GM19023 (cell line): ENCODE measurements around the gene HDHD2.

Experiments used
- ATAC-seq: cut with Tn5 transposase; IDR thresholded peaks from one replicate; pipeline ENCODE4 v1.9.1; 2021; ENCODE audit warnings: mild to moderate bottlenecking, moderate library complexity; ENCODE audit not compliant: unreplicated experiment

Gene HDHD2

DNA sequence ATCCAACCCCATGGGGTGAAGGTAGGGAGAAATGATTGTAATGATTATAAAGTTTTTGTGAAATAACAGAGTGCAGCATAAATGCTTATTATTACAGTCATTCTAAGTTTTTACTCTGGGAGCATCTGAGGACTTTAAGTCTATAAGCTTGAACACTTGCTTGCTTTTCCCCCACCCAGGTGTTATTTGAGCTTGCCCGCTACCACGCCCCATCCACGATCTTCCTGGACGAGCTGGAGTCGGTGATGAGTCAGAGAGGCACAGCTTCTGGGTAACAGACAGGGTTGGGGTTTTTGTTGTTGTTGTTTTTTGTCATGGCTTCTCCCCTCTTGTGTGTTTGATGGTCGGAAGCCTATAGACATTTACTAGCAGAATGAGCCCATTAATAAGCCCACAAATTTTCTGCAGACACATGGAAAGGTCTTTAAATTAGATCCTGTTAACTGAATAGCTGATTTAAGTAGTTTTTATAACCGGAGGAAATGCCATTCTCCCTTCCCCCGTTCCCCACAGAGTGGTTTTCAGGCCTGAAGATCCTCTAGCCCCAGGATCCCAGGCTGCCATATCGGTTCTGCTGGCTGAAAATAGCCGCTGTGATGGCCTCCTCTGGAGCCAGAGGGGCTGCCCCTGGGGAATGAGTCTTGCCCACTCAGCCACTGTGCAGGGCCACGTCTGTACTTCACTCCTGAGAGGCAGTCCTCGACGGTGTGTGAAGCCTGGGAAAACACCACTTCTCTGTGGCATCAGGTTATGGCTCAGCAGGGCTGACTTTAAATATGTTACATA lies 75.0 kb downstream of the HDHD2 start:
- ATAC-seq, result no peak

- ATAC-seq, result no peak
Observed at GRCh38 chr18:47067648-47068047, 82.7 kb downstream of the HDHD2 start.

DNA sequence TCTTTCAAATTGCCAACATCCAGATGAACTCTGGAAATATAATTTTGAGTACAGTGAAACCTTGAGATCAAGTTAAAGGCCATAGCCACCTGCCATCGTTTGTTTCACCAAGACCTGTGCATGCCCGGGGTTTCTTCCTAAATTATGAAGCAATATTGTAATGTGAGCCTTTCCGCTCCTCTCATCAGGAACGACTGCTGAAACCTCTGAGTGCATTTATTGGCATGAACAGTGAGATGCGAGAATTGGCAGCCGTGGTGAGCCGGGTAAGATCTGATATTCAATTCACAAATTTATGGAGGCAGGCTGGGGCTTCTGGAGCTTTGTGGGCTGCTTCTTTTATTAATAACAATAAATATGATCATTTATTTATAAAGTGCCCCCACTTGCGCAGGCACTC lies 87.2 kb downstream of the HDHD2 start:
- ATAC-seq, result no peak

GRCh38 chr18:47062471-47062870 lies 87.8 kb downstream of the HDHD2 start:
- no peak for ATAC-seq
